MM.1S (cell line): Measurements from ENCODE around the gene TMC1.
"Not testable (repeated sequence)": the region's sequence is repeated elsewhere in the genome, so short reads cannot be mapped to it uniquely, and the experiment has no call there.

Experiments used
- CTCF ChIP-seq: fragments of 300-600 bp; sonication (generic); IDR thresholded peaks from 2 replicates; pipeline ENCODE4 v1.5.1; 2016; ENCODE audit warnings: antibody characterized with exemption, low read length, mixed read lengths
- EZH2 ChIP-seq: fragments of 300-600 bp; sonication (generic); optimal IDR thresholded peaks from 2 replicates; pipeline ENCODE3; 2017; ENCODE audit warnings: low read depth, mild to moderate bottlenecking, antibody characterized with exemption, low read length, mixed read lengths

GRCh38 chr9:72480261-72480660, 41.1 kb upstream of the TMC1 start:
- not testable (repeated sequence) for TF ChIP-seq EZH2, CTCF
